BE2C (cell line): ENCODE results near the gene HAO2. TPM values are rescaled to one million over a fixed set of nuclear protein-coding genes. Genes with fewer than 3 reads are reported as not detected.

Source experiments
- DNase-seq: peaks from one replicate; pipeline ENCODE4 v3.0.0-alpha.2; 2020
- H3K27me3 ChIP-seq: fragments of 250-450 bp; sonication (Bioruptor Pico); 2 replicates; pipeline ENCODE4 v1.5.1; 2020; ENCODE audit warnings: mild to moderate bottlenecking
- H3K36me3 ChIP-seq: fragments of 250-450 bp; sonication (Bioruptor Pico); 2 replicates; pipeline ENCODE4 v1.5.1; 2020; ENCODE audit warnings: mild to moderate bottlenecking
- H3K4me1 ChIP-seq: fragments of 250-450 bp; sonication (Bioruptor Pico); 2 replicates; pipeline ENCODE4 v1.5.1; 2020
- H3K4me3 ChIP-seq: 2 replicates; pipeline ENCODE4 v1.5.1; 2011; ENCODE audit warnings: low read depth, low read length
- H3K9me3 ChIP-seq: fragments of 250-450 bp; sonication (Bioruptor Pico); 2 replicates; pipeline ENCODE4 v1.5.1; 2020
- polyA plus RNA-seq: library from polyadenylated mRNA; unstranded; fragments of >200 nt; gene quantifications from one replicate; pipeline ENCODE4 v1.2.1, GENCODE V29; 2012; ENCODE audit warnings: low read depth, missing spikeins; ENCODE audit not compliant: insufficient read length, insufficient read depth
- TF ChIP-seq, protein P1 (sequence below): IDR thresholded peaks from 2 replicates; pipeline ENCODE4 v1.5.1; 2012; ENCODE audit warnings: mild to moderate bottlenecking, low read depth, low read length

HAO2 gene
- polyA plus RNA-seq: not detected

GRCh38 chr1:119368554-119368953 is at the start of gene HAO2:
TSS of gene HAO2 (plus strand) at chr1:119368785. CDS start at chr1:119381086, 12,301 bp downstream.
- Histone ChIP-seq H3K36me3 (no peaks in the 10 kb centered on the region), H3K9me3 (no peaks in the 10 kb centered on the region), H3K4me3 (no peak within 1 kb of the TSS), H3K4me1 (no peaks in the 10 kb centered on the region), H3K27me3 (peaks cover 23% of the 10 kb centered on the region)
- DNase-seq: no peak
- TF ChIP-seq, protein P1, sequence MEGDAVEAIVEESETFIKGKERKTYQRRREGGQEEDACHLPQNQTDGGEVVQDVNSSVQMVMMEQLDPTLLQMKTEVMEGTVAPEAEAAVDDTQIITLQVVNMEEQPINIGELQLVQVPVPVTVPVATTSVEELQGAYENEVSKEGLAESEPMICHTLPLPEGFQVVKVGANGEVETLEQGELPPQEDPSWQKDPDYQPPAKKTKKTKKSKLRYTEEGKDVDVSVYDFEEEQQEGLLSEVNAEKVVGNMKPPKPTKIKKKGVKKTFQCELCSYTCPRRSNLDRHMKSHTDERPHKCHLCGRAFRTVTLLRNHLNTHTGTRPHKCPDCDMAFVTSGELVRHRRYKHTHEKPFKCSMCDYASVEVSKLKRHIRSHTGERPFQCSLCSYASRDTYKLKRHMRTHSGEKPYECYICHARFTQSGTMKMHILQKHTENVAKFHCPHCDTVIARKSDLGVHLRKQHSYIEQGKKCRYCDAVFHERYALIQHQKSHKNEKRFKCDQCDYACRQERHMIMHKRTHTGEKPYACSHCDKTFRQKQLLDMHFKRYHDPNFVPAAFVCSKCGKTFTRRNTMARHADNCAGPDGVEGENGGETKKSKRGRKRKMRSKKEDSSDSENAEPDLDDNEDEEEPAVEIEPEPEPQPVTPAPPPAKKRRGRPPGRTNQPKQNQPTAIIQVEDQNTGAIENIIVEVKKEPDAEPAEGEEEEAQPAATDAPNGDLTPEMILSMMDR: no peak

DNA sequence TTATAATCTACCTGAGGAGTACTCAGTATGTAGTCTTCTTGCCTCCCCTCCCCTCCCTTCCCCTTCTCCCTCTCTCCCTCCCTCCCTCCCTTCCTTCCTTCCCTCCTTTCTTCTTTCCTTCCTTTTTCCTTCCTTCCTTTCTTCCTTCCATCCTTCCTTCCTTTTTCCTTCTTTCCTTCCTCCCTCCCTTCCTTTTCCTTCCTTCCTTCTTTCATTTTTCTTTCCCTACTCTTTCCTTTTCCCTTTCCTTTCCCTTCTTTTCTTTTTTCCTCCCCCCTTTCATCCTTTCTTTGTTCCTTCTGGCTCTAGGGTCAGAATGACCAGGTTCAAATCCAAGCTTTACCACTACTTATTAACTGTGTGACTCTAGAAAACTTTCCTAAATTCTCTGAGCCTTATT is 48.5 kb upstream of the HAO2 start:
- TF ChIP-seq, protein P1: no peak
- DNase-seq: no peak
- Histone ChIP-seq H3K4me1 (no peaks in the 10 kb centered on the region), H3K36me3 (no peaks in the 10 kb centered on the region), H3K27me3 (no peaks in the 10 kb centered on the region), H3K4me3 (no peak overlapping the region), H3K9me3 (no peaks in the 10 kb centered on the region)

- no peaks in the 10 kb centered on the region for H3K4me1 ChIP-seq
- no peak overlapping the region for H3K4me3 ChIP-seq
- no peaks in the 10 kb centered on the region for H3K36me3 ChIP-seq
- H3K9me3 ChIP-seq: no peaks in the 10 kb centered on the region
- no peak for DNase-seq
- TF ChIP-seq, protein P1: no peak
- no peaks in the 10 kb centered on the region for H3K27me3 ChIP-seq
Measured at GRCh38 chr1:119321666-119322419, 46.7 kb upstream of the HAO2 start.

GRCh38 chr1:119323216-119323982 is 45.2 kb upstream of the HAO2 start:
- Histone ChIP-seq H3K9me3 (no peaks in the 10 kb centered on the region), H3K4me1 (no peaks in the 10 kb centered on the region), H3K27me3 (no peaks in the 10 kb centered on the region), H3K36me3 (no peaks in the 10 kb centered on the region), H3K4me3 (no peak overlapping the region)
- TF ChIP-seq, protein P1: no peak
- no peak for DNase-seq

DNA sequence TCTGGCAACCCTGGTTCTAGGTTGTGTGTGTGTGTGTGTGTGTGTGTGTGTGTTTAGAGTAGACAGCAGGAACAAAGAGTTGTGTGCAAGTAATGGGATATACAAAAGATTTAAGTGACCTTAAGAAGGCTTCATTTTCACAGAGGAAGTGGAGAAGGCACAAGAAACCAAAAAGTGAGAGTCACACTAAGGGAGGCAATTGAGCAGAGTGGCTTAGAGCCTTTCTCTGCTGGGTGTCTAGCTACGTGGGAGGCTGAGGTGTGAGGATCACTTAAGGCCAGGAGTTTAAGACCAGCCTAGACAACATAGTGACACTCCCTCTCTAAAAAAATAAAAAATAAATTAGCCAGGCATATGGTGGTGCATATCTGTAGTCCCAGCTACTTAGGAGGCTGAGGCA is 44.4 kb upstream of the HAO2 start:
- no peaks in the 10 kb centered on the region for H3K4me1 ChIP-seq
- no peak overlapping the region for H3K4me3 ChIP-seq
- no peaks in the 10 kb centered on the region for H3K27me3 ChIP-seq
- DNase-seq: no peak
- H3K36me3 ChIP-seq: no peaks in the 10 kb centered on the region
- TF ChIP-seq, protein P1: no peak
- H3K9me3 ChIP-seq: no peaks in the 10 kb centered on the region

DNA sequence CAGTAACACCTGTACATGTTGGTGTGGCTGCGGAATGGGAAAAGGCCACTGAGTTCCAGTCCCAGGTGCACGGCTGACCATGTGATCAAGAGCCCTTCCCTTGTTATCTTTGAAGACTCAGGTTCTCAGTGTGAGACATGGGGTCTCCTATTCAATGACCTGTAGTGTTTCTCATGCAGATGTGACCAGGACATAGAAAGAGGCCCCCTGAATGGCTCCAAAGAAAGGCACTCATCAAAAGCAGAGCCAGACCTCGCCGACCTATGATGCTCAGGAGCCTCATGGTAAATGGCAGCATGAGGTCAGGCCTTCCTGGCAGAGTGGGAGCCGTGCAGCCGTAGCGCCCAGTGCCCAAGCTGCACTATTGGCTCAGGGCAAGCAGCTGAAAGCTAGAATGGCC is 42.3 kb upstream of the HAO2 start:
- TF ChIP-seq, protein P1: no peak
- no peaks in the 10 kb centered on the region for H3K9me3 ChIP-seq
- H3K4me3 ChIP-seq: no peak overlapping the region
- no peaks in the 10 kb centered on the region for H3K4me1 ChIP-seq
- DNase-seq: no peak
- H3K36me3 ChIP-seq: no peaks in the 10 kb centered on the region
- no peaks in the 10 kb centered on the region for H3K27me3 ChIP-seq
